Measurements from ENCODE around the gene ZNF784.
A peak's percentile ranks its signal among the peaks of the same experiment; 100 is the strongest.
"Not testable (repeated sequence)": the region's sequence is repeated elsewhere in the genome, so short reads cannot be mapped to it uniquely, and the experiment has no call there.

Gene ZNF784

GRCh38 chr19:55586976-55587668 is 37.2 kb downstream of the ZNF784 start:
- peak overlapping the region in 5 of 7 experiments; percentile 50 to 78 (median 63) for H3K4me3 ChIP-seq (ENCODE audit: control insufficient read depth in 1 of 7, extremely low read depth in 1 of 7, insufficient read depth in 4 of 7, low read depth in 2 of 7, low read length in 6 of 7)
- H3K27ac ChIP-seq (ENCODE audit: insufficient read depth in 1 of 2, low read depth in 1 of 2, low read length in 2 of 2, poor library complexity in 1 of 2, severe bottlenecking in 2 of 2), result no peak overlapping the region
- ChIA-PET POLR2A (no interaction called here), CTCF (interaction anchor here (0.7 to 2.4 kb wide), 6 partner anchors 17 to 83 kb away, joined by 3 to 6 read pairs (median 3); no protein-coding TSS in a partner anchor)
- peak; percentile 93 to 96 (median 95) for DNase-seq
- H3K9me3 ChIP-seq (ENCODE audit: control extremely low read depth in 1 of 5, control insufficient read depth in 4 of 5, insufficient read depth in 2 of 5, low read depth in 1 of 5, low read length in 4 of 5), result no peaks in the 10 kb centered on the region
- peaks cover 0 to 26% (median 20%) of the 10 kb centered on the region in 4 experiments for H3K4me1 ChIP-seq (ENCODE audit: control extremely low read depth in 1 of 4, control insufficient read depth in 4 of 4, insufficient read depth in 4 of 4, low read length in 3 of 4)
- WGBS (ENCODE audit: insufficient coverage), result under 1% methylated on average over 25 of the region's 40 CpGs
- no peaks in the 10 kb centered on the region for H3K27me3 ChIP-seq (replicated peaks in 2 of 5; ENCODE audit: control insufficient read depth in 4 of 5, insufficient read depth in 5 of 5, low read length in 4 of 5)
- peaks cover 0 to 11% (median 2%) of the 10 kb centered on the region in 4 experiments for H3K36me3 ChIP-seq (ENCODE audit: control insufficient read depth in 4 of 4, insufficient read depth in 4 of 4, low read length in 3 of 4)

- H3K9me3 ChIP-seq (ENCODE audit: control extremely low read depth in 1 of 5, control insufficient read depth in 4 of 5, insufficient read depth in 2 of 5, low read depth in 1 of 5, low read length in 4 of 5), result no peaks in the 10 kb centered on the region
- no peak overlapping the region for H3K27ac ChIP-seq (ENCODE audit: insufficient read depth in 1 of 2, low read depth in 1 of 2, low read length in 2 of 2, poor library complexity in 1 of 2, severe bottlenecking in 2 of 2)
- H3K36me3 ChIP-seq (ENCODE audit: control insufficient read depth in 4 of 4, insufficient read depth in 4 of 4, low read length in 3 of 4), result no peaks in the 10 kb centered on the region
- under 1% methylated on average over 34 of the region's 36 CpGs for WGBS (ENCODE audit: insufficient coverage)
- peak overlapping the region in 6 of 7 experiments; percentile 39 to 76 (median 60) for H3K4me3 ChIP-seq (ENCODE audit: control insufficient read depth in 1 of 7, extremely low read depth in 1 of 7, insufficient read depth in 4 of 7, low read depth in 2 of 7, low read length in 6 of 7)
- ChIA-PET CTCF (interaction anchor here (2.1 kb wide), 1 partner anchor 69 kb away, joined by 6 read pairs; no protein-coding TSS in a partner anchor), POLR2A (interaction anchor here (0.6 to 2.2 kb wide), 3 partner anchors 9 to 146 kb away, joined by 3 to 10 read pairs (median 4); partner anchors contain the start of gene FIZ1)
- H3K27me3 ChIP-seq (replicated peaks in 2 of 5; ENCODE audit: control insufficient read depth in 4 of 5, insufficient read depth in 5 of 5, low read length in 4 of 5), result no peaks in the 10 kb centered on the region
- peaks cover 0 to 35% (median 27%) of the 10 kb centered on the region in 4 experiments for H3K4me1 ChIP-seq (ENCODE audit: control extremely low read depth in 1 of 4, control insufficient read depth in 4 of 4, insufficient read depth in 4 of 4, low read length in 3 of 4)
- DNase-seq, result peak; percentile 61 to 67 (median 63)
These were observed 38.6 kb downstream of the ZNF784 start for GRCh38 chr19:55585658-55586339.

- Histone ChIP-seq H3K36me3 (ENCODE audit: control insufficient read depth in 4 of 4, insufficient read depth in 4 of 4, low read length in 3 of 4) (no peaks in the 10 kb centered on the region), H3K4me1 (ENCODE audit: control extremely low read depth in 1 of 4, control insufficient read depth in 4 of 4, insufficient read depth in 4 of 4, low read length in 3 of 4) (peaks cover 0 to 37% (median 30%) of the 10 kb centered on the region in 4 experiments), H3K4me3 (ENCODE audit: control insufficient read depth in 1 of 7, extremely low read depth in 1 of 7, insufficient read depth in 4 of 7, low read depth in 2 of 7, low read length in 6 of 7) (no peak overlapping the region), H3K27me3 (replicated peaks in 2 of 5; ENCODE audit: control insufficient read depth in 4 of 5, insufficient read depth in 5 of 5, low read length in 4 of 5) (no peaks in the 10 kb centered on the region), H3K27ac (ENCODE audit: insufficient read depth in 1 of 2, low read depth in 1 of 2, low read length in 2 of 2, poor library complexity in 1 of 2, severe bottlenecking in 2 of 2) (no peak overlapping the region), H3K9me3 (ENCODE audit: control extremely low read depth in 1 of 5, control insufficient read depth in 4 of 5, insufficient read depth in 2 of 5, low read depth in 1 of 5, low read length in 4 of 5) (no peaks in the 10 kb centered on the region)
- DNase-seq, result no peak
- 81% methylated on average over 9 of the region's 11 CpGs for WGBS (ENCODE audit: insufficient coverage)
- CTCF ChIA-PET, result interaction anchor here (0.5 kb wide), 1 partner anchor 36 kb away, joined by 3 read pairs; no protein-coding TSS in a partner anchor
- POLR2A ChIA-PET, result interaction anchor here (2.2 kb wide), 1 partner anchor 14 kb away, joined by 10 read pairs; the partner anchor contains the start of gene FIZ1
These were observed 39.5 kb downstream of the ZNF784 start for GRCh38 chr19:55584871-55585270.

GRCh38 chr19:55583897-55584296 is 40.5 kb downstream of the ZNF784 start:
- H3K27me3 ChIP-seq (replicated peaks in 2 of 5; ENCODE audit: control insufficient read depth in 4 of 5, insufficient read depth in 5 of 5, low read length in 4 of 5); DNase-seq; H3K36me3 ChIP-seq (ENCODE audit: control insufficient read depth in 4 of 4, insufficient read depth in 4 of 4, low read length in 3 of 4); H3K4me3 ChIP-seq (ENCODE audit: control insufficient read depth in 1 of 7, extremely low read depth in 1 of 7, insufficient read depth in 4 of 7, low read depth in 2 of 7, low read length in 6 of 7); H3K27ac ChIP-seq (ENCODE audit: insufficient read depth in 1 of 2, low read depth in 1 of 2, low read length in 2 of 2, poor library complexity in 1 of 2, severe bottlenecking in 2 of 2); H3K9me3 ChIP-seq (ENCODE audit: control extremely low read depth in 1 of 5, control insufficient read depth in 4 of 5, insufficient read depth in 2 of 5, low read depth in 1 of 5, low read length in 4 of 5): not testable (repeated sequence)
- no CpG with 5 or more reads among the region's 8 CpGs for WGBS (ENCODE audit: insufficient coverage)
- POLR2A ChIA-PET, result interaction anchor here (0.6 kb wide), 1 partner anchor 346 kb away, joined by 4 read pairs; no protein-coding TSS in a partner anchor
- peaks cover 0 to 41% (median 34%) of the 10 kb centered on the region in 4 experiments for H3K4me1 ChIP-seq (ENCODE audit: control extremely low read depth in 1 of 4, control insufficient read depth in 4 of 4, insufficient read depth in 4 of 4, low read length in 3 of 4)
- CTCF ChIA-PET, result interaction anchor here (0.7 to 1.4 kb wide), 2 partner anchors 9 to 53 kb away, joined by 3 read pairs; no protein-coding TSS in a partner anchor

- Histone ChIP-seq H3K36me3 (ENCODE audit: control insufficient read depth in 4 of 4, insufficient read depth in 4 of 4, low read length in 3 of 4) (peaks cover 0 to 12% (median 7%) of the 10 kb centered on the region in 4 experiments), H3K4me1 (ENCODE audit: control extremely low read depth in 1 of 4, control insufficient read depth in 4 of 4, insufficient read depth in 4 of 4, low read length in 3 of 4) (peaks cover 0 to 32% (median 29%) of the 10 kb centered on the region in 4 experiments)
- 86% methylated on average over 1 of the region's 4 CpGs for WGBS (ENCODE audit: insufficient coverage)
- POLR2A ChIA-PET; H3K27ac ChIP-seq (ENCODE audit: insufficient read depth in 1 of 2, low read depth in 1 of 2, low read length in 2 of 2, poor library complexity in 1 of 2, severe bottlenecking in 2 of 2); DNase-seq; CTCF ChIA-PET; H3K4me3 ChIP-seq (ENCODE audit: control insufficient read depth in 1 of 7, extremely low read depth in 1 of 7, insufficient read depth in 4 of 7, low read depth in 2 of 7, low read length in 6 of 7); H3K9me3 ChIP-seq (ENCODE audit: control extremely low read depth in 1 of 5, control insufficient read depth in 4 of 5, insufficient read depth in 2 of 5, low read depth in 1 of 5, low read length in 4 of 5); H3K27me3 ChIP-seq (replicated peaks in 2 of 5; ENCODE audit: control insufficient read depth in 4 of 5, insufficient read depth in 5 of 5, low read length in 4 of 5): not testable (repeated sequence)
These were observed 42.1 kb downstream of the ZNF784 start for GRCh38 chr19:55582284-55582683.

GRCh38 chr19:55581823-55582223 is 42.5 kb downstream of the ZNF784 start:
- no peak for DNase-seq
- Histone ChIP-seq H3K4me1 (ENCODE audit: control extremely low read depth in 1 of 4, control insufficient read depth in 4 of 4, insufficient read depth in 4 of 4, low read length in 3 of 4) (peaks cover 0 to 28% (median 25%) of the 10 kb centered on the region in 4 experiments), H3K4me3 (ENCODE audit: control insufficient read depth in 1 of 7, extremely low read depth in 1 of 7, insufficient read depth in 4 of 7, low read depth in 2 of 7, low read length in 6 of 7) (peak overlapping the region in 1 of 7 experiments; percentile 91), H3K9me3 (ENCODE audit: control extremely low read depth in 1 of 5, control insufficient read depth in 4 of 5, insufficient read depth in 2 of 5, low read depth in 1 of 5, low read length in 4 of 5) (no peaks in the 10 kb centered on the region), H3K27me3 (replicated peaks in 2 of 5; ENCODE audit: control insufficient read depth in 4 of 5, insufficient read depth in 5 of 5, low read length in 4 of 5) (no peaks in the 10 kb centered on the region), H3K27ac (ENCODE audit: insufficient read depth in 1 of 2, low read depth in 1 of 2, low read length in 2 of 2, poor library complexity in 1 of 2, severe bottlenecking in 2 of 2) (no peak overlapping the region), H3K36me3 (ENCODE audit: control insufficient read depth in 4 of 4, insufficient read depth in 4 of 4, low read length in 3 of 4) (peaks cover 0 to 16% (median 9%) of the 10 kb centered on the region in 4 experiments)
- ChIA-PET POLR2A (interaction anchor here (0.6 kb wide), 1 partner anchor 10 kb away, joined by 7 read pairs; no protein-coding TSS in a partner anchor), CTCF (interaction anchor here (0.9 to 1.7 kb wide), 3 partner anchors 10 to 24 kb away, joined by 3 to 7 read pairs (median 4); partner anchors contain the start of gene ZNF865)
- WGBS (ENCODE audit: insufficient coverage), result 73% methylated on average over 4 of the region's 6 CpGs
